HEK293 (cell line): ENCODE measurements around the gene CACNA1C.

Experiments
- ZNF777 ChIP-seq: fragments of 450-650 bp; formaldehyde crosslinking; IDR thresholded peaks from 2 replicates; pipeline ENCODE4 v1.5.1; 2017; ENCODE audit warnings: missing biosample characterization, missing genetic modification characterization, borderline replicate concordance
- TF ChIP-seq, protein P1 (sequence below): fragments of 450-650 bp; formaldehyde crosslinking; IDR thresholded peaks from 2 replicates; pipeline ENCODE4 v1.5.1; 2016; ENCODE audit warnings: missing biosample characterization, missing genetic modification characterization

DNA sequence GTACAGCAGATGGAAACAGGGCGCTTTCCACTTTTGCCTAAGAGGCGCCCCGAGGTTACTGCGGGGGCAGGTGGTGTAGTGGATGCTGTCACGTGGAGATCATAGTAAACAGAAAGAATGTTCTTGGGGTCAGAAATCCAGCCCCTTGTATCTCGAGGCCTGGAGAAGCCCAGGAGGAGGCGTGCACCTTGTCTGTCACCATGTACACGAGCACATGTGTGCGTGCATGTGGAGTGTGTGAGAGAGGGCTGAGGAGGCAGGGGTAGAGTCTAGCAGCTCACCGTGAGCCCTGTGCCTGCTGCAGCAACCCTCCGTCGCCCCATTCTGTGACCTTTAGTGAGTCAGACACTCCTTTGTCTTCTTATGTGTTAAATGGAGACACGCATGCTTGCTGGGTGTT is 59.0 kb downstream of the CACNA1C start:
- TF ChIP-seq ZNF777 (tag by site-specific recombination) = no peak
- TF ChIP-seq, protein P1, sequence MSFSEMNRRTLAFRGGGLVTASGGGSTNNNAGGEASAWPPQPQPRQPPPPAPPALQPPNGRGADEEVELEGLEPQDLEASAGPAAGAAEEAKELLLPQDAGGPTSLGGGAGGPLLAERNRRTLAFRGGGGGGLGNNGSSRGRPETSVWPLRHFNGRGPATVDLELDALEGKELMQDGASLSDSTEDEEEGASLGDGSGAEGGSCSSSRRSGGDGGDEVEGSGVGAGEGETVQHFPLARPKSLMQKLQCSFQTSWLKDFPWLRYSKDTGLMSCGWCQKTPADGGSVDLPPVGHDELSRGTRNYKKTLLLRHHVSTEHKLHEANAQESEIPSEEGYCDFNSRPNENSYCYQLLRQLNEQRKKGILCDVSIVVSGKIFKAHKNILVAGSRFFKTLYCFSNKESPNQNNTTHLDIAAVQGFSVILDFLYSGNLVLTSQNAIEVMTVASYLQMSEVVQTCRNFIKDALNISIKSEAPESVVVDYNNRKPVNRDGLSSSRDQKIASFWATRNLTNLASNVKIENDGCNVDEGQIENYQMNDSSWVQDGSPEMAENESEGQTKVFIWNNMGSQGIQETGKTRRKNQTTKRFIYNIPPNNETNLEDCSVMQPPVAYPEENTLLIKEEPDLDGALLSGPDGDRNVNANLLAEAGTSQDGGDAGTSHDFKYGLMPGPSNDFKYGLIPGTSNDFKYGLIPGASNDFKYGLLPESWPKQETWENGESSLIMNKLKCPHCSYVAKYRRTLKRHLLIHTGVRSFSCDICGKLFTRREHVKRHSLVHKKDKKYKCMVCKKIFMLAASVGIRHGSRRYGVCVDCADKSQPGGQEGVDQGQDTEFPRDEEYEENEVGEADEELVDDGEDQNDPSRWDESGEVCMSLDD = no peak
